ENCODE results near the gene NAV2. TPM values are rescaled to one million over a fixed set of nuclear protein-coding genes. Genes with fewer than 3 reads are reported as not detected.

The NAV2 gene
- total and polyA plus RNA-seq, 2 experiments from 2014 or later, result 26.0 to 45.0 TPM

DNA sequence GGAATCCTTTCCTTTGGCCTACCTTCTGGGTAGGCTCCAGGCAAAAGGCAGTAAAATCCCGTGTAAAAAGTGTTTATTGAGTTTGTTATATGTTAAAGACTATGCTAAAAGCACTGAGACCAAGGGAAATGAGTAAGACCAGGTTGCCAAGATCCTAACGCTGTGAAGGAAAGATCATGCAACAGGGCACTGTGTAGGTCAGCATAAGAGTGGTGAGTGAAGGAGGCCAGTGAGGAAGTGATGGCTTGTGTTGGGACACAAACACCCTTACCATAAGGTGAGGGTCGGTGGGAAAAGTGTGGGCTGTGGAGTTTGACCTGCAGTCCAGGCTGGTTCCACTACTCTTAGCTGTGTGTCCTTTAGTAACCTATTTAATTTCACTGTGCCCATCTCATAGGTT is 245.6 kb downstream of the NAV2 start:
- H3K27ac Mint-ChIP-seq, result no peak overlapping the region
- Histone ChIP-seq H3K4me2 (no peak overlapping the region), H3K27me3 (ENCODE audit: insufficient read depth) (no peaks in the 10 kb centered on the region), H3K27ac (ENCODE audit: low read depth) (no peak overlapping the region), H3K79me2 (replicated peaks; ENCODE audit: insufficient read depth) (peaks cover 13% of the 10 kb centered on the region; the same call in 1 of the 2 replicates), H3F3A (replicated peaks; ENCODE audit: low read depth) (no peaks in the 10 kb centered on the region), H3K4me1 (ENCODE audit: insufficient read depth) (peaks cover 20% of the 10 kb centered on the region), H3K9me2 (ENCODE audit: insufficient read depth) (0 out of 2 replicates have a peak, but pooled peaks cover 3% of the 10 kb centered on the region), H3K36me3 (ENCODE audit: insufficient read depth) (no peaks in the 10 kb centered on the region), H2AFZ (no peak overlapping the region), H4K20me1 (replicated peaks; ENCODE audit: insufficient read depth) (peaks cover 7% of the 10 kb centered on the region), H3K4me3 (no peak overlapping the region)
- H3K9me3 Mint-ChIP-seq, result no peaks in the 10 kb centered on the region
- ATAC-seq (no peak), DNase-seq (ENCODE audit: low spot score) (no peak)
- H3K4me1 Mint-ChIP-seq, result peaks cover 38% of the 10 kb centered on the region
- TF ChIP-seq NANOG (IDR thresholded peaks at IDR 0.05; ENCODE audit: borderline replicate concordance) (no peak), JUNB (IDR thresholded peaks at IDR 0.05; ENCODE audit: unreplicated experiment) (no peak), ZNF114 (CRISPR knock-in tag; IDR thresholded peaks at IDR 0.05) (no peak), POLR2AphosphoS5 (IDR thresholded peaks at IDR 0.05; ENCODE audit: low read depth) (no peak), EZH2phosphoT487 (IDR thresholded peaks at IDR 0.05; ENCODE audit: unreplicated experiment) (no peak), CREB1 (CRISPR knock-in tag; IDR thresholded peaks at IDR 0.05; ENCODE audit: low read depth) (no peak), ZNF462 (CRISPR knock-in tag; IDR thresholded peaks at IDR 0.05) (no peak), ETS1 (IDR thresholded peaks at IDR 0.05) (no peak), ZNF331 (CRISPR knock-in tag; IDR thresholded peaks at IDR 0.05; ENCODE audit: low read depth) (no peak)
- no peak overlapping the region for H3K4me3 Mint-ChIP-seq
- H3K27me3 Mint-ChIP-seq (ENCODE audit: insufficient read depth, low read depth, poor library complexity), result peaks cover 6% of the 10 kb centered on the region
- H3K36me3 Mint-ChIP-seq (ENCODE audit: low read depth), result peaks cover 25% of the 10 kb centered on the region

Measured in GM23338 (cell line).